Measurements from ENCODE around the gene HCRTR1.

GRCh38 chr1:31573261-31573660 lies 44.2 kb upstream of the HCRTR1 start:
- TF ChIP-seq CTCF (IDR thresholded peaks at IDR 0.05) (no peak), POLR2A (IDR thresholded peaks at IDR 0.05) (no peak)
